ENCODE data around the gene EIF2S3.
"Not testable (repeated sequence)": the region's sequence is repeated elsewhere in the genome, so short reads cannot be mapped to it uniquely, and the experiment has no call there.

The EIF2S3 gene

DNA sequence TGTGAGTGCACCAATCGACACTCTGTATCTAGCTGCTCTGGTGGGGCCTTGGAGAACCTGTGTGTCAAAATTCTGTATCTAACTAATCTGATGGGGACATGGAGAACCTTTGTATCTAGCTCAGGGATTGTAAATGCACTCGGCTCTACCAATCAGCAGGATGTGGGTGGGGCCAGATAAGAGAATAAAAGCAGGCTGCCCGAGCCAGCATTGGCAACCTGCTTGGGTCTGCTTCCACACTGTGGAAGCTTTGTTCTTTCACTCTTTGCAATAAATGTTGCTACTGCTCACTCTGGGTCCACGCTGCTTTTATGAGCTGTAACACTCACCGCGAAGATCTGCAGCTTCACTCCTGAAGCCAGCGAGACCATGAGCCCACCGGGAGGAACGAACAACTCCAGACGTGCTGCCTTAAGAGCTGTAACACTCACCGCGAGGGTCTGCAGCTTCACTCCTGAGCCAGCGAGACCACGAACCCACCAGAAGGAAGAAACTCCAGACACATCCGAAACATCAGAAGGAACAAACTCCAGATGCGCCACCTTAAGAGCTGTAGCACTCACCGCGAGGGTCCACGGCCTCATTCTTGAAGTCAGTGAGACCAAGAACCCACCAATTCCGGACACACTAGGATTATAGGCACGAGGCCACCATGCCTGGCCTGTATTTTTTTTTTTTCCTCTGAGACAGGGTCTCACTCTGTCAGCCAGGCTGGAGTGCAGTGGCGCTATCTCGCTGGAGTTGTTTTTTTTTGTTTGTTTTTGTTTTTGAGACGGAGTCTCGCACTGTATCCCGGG is 4.0 kb upstream of the EIF2S3 start:
- not testable (repeated sequence) for DNase-seq

GRCh38 chrX:24055043-24055356 is 244 bp downstream of the EIF2S3 start:
- no peak for DNase-seq

GRCh38 chrX:24063488-24063887 is 8.7 kb downstream of the EIF2S3 start:
- DNase-seq, result no peak

DNA sequence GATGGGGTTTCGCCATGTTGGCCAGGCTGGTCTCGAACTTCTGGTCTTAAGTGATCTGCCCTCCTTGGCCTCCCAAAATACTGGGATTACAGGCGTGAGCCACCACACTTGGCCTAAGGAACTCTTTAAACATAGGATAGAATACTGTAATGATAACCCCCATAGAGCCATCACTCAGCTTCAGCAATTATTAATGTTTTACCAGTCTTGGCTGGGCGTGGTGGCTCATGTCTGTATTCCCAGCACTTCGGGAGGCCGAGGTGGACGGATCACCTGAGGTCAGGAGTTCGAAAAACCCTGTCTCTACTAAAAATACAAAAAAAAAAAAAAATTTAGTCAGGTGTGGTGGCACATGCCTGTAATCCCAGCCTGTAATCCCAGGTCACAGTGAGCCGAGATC is 15.1 kb downstream of the EIF2S3 start:
- no peak for DNase-seq

- no peak for DNase-seq
Measured at GRCh38 chrX:24079411-24079810, 24.7 kb downstream of the EIF2S3 start.

DNA sequence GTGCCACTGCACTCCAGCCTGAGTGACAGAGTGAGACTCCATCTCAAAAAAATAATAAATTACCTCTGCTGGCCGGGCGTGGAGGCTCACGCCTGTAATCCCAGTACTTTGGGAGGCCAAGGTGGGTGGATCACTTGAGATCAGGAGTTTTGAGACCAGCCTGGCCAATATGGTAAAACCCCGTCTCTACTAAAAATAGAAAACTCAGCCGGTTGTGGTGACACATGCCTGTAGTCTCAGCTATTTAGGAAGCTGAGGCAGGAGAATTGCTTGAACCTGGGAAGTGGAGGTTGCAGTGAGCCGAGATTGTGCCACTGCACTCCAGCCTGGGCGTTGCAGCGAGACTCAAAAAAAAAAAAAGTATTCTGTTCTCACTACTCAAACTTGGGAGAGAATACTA is 25.5 kb downstream of the EIF2S3 start:
- not testable (repeated sequence) for DNase-seq

DNA sequence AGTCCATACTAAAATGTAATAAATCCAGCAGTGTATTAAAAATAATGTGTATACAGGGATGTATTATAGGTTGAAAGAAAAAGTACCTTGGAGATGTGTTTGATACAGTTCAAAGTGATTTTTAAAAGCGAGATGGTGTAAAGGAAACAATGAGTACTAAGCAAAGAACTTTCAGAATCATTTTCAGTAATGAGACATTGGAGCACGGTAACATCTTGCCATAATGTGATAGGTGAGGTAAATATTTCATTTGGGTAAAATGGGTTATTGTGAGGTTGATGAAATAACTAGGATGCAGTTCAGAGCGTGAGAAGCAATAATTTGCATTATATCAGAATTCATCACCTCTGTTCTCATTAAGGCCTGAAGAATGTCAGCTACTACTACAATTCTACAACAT is 25.9 kb downstream of the EIF2S3 start:
- no peak for DNase-seq

DNA sequence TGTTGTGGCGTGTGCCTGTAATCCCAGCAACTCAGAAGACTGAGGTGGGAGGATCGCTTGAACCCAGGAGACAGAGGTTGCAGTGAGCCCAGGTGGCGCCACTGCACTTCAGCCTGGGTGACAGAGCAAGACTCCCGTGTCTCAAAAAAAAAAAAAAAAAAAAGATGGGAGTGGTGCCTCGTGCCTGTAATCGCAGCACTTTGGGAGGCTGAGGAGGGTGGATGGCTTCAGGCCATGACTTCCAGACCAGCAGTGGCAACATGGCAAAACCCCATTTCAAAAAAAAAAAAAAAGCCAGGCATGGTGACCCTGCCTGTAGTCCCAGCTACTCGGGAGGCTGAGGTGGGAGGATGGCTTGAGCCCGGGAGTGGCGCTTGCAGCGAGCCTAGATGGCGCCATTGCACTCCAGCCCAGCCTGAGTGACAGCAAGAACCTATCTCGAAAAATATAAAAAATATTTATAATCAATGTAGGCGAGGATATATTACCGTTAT is 27.0 kb downstream of the EIF2S3 start:
- peak; percentile 41 to 61 for DNase-seq

GRCh38 chrX:24082447-24082846 is 27.7 kb downstream of the EIF2S3 start:
- no peak for DNase-seq

DNA sequence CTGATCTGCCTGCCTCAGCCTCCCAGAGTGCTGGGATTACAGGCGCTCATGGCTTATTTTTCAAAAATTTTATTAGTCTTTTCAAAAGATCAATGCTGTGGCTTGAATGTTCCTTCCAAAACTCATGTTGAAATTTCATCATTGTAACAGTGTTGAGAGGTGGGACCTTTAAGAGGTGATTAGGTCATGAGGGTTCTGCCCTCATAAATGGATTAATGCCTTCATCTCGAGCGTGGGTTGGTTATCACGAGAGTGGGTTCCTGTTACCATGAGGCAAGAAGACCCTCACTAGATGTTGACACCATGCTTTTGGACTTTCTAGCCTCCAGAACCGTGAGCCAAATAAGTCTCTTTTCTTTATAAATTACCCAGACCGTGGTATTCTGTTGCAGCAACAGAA is 30.3 kb downstream of the EIF2S3 start:
- DNase-seq, result no peak

DNA sequence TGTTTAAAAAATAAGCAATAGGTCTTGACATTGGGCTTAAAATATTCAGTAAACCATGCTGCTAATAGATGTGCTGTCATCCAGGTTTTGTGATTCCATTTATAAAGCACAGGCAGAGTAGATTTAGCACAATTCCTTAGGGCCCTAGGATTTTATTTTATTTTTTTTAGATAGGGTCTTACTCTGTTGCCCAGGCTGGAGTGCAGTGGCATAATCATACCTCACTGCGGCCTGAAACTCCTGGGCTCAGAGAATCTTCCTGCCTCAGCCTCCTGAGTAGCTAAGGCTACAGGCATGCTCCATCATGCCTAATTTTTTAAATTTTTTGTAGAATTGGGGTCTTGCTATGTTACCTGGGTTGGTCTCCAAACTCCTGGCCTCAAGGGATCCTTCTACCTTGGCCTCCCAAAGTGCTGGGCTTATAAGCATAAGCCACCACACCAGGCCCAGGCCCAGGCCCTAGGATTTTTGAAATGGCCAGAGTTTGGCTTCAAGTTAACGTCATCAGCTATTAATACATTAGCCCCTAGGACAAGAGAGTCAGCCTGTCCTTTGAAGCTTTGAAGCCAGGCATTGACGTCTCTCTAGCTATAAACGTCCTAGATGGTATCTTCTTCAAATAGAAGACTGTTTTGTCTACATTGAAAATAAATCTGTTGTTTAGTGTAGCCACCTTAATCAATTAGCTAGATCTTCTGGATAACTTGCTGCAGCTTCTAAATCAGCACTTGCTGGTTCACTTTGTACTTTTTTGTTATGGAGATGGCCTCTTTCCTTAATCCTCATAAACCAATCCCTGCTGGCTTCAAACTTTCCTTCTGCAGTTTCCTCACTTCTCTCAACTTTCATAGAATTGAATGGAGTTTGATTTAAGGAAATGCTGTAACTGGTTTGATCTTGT is 35.8 kb downstream of the EIF2S3 start:
- no peak for DNase-seq

DNA sequence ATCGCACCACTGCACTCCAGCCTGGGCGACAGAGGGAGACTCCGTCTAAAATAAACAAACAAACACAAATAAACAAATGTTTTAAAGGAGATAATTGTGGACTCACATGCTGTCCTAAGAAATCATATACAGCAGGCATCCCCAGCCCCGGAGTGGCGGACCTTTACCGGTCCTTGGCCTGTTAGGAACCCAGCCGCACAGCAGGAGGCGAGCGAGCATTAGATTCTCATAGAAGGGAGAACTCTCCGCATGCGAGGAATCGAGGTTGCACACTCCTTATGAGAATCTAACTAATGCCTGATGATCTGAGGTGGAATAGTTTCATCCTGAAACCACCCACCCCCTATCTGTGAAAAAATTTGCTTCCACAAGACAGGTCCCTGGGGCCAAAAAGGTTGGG is 39.0 kb downstream of the EIF2S3 start:
- DNase-seq, result no peak

- DNase-seq, result no peak
Measured at GRCh38 chrX:24097741-24098260, 43.0 kb downstream of the EIF2S3 start.

- no peak for DNase-seq
Measured at GRCh38 chrX:24098932-24099331, 44.2 kb downstream of the EIF2S3 start.

- DNase-seq, result no peak
Measured at GRCh38 chrX:24099394-24099793, 44.6 kb downstream of the EIF2S3 start.

DNA sequence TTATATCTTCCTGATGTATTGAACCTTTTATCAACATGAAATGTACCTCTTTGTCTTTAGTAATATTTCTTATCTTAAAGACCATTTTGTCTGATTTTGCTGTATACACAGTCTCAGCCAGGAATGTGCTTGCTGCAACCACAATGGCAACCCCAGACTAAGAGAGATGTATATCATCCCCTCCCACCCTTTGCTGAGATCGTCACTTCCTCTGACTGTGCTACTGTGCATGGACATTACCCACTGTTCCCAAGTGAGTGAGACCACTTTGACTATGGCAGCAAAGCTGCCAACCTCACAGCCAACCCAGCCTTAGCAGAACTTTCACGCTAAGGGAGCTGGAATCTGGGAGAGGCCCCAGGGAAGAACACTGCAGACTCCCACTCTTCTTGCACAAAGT is 46.0 kb downstream of the EIF2S3 start:
- no peak for DNase-seq

- no peak for DNase-seq
Measured at GRCh38 chrX:24110069-24110468, 55.3 kb downstream of the EIF2S3 start.

- DNase-seq, result no peak
Measured at GRCh38 chrX:24113181-24113580, 58.4 kb downstream of the EIF2S3 start.

GRCh38 chrX:24117258-24117657 is 62.5 kb downstream of the EIF2S3 start:
- no peak for DNase-seq

GRCh38 chrX:24124244-24124799 is 69.6 kb downstream of the EIF2S3 start:
- no peak for DNase-seq

DNA sequence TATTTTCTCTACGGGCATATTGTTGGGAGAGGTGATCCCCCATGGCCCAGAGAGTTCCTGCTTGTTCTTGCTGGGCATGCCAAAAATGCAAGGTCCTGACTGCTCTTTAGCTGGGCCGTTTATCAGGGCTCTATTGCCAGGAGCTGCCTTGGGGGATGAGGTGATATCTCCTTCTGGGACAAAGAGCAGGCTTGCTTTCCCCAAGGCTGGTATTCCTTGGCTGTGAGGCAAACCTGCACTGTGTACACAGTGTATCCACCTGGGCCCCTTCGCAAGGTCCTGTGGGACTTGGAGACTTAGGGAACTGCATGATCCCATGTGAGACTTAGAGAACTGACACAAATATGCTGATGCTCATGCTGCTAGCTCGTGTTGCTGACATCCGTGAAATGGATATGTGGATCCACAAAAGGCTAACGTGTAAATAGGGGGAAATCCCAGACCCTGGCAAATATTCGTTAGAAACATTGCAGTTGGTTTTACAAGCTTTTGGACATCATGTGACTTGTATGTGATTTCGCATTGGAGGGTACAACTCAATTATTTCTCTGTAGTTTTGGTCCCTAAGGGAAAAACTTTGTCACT is 70.4 kb downstream of the EIF2S3 start:
- no peak for DNase-seq

All from CD4-positive, alpha-beta T cell treated with Interferon alpha-2 for 1 hour (primary cell).